ENCODE results near the gene GNB1L.

GNB1L gene

GRCh38 chr22:19822301-19823117 is 32.2 kb downstream of the GNB1L start:
- DNase-seq = no peak

- DNase-seq = no peak
Measured at GRCh38 chr22:19821523-19822300, 33.0 kb downstream of the GNB1L start.

GRCh38 chr22:19820880-19821522 is 33.7 kb downstream of the GNB1L start:
- no peak for DNase-seq

- no peak for DNase-seq
Measured at GRCh38 chr22:19819911-19820879, 34.5 kb downstream of the GNB1L start.

- no peak for DNase-seq
Measured at GRCh38 chr22:19819208-19819910, 35.3 kb downstream of the GNB1L start.

- no peak for DNase-seq
Measured at GRCh38 chr22:19818324-19819207, 36.1 kb downstream of the GNB1L start.

- DNase-seq = no peak
Measured at GRCh38 chr22:19816372-19817119, 38.1 kb downstream of the GNB1L start.

GRCh38 chr22:19815823-19816290 is 38.8 kb downstream of the GNB1L start:
- DNase-seq = no peak

GRCh38 chr22:19815093-19815822 is 39.4 kb downstream of the GNB1L start:
- no peak for DNase-seq

GRCh38 chr22:19814428-19814827 is 40.2 kb downstream of the GNB1L start:
- DNase-seq = no peak

GRCh38 chr22:19812910-19813309 is 41.8 kb downstream of the GNB1L start:
- DNase-seq = no peak

- DNase-seq = no peak
Measured at GRCh38 chr22:19811811-19812771, 42.6 kb downstream of the GNB1L start.

- DNase-seq = no peak
Measured at GRCh38 chr22:19811211-19811621, 43.5 kb downstream of the GNB1L start.

- peak in 1 of 5 experiments; percentile 38 for DNase-seq
Measured at GRCh38 chr22:19810381-19811201, 44.1 kb downstream of the GNB1L start.

GRCh38 chr22:19809741-19810140 is 44.9 kb downstream of the GNB1L start:
- DNase-seq = no peak

GRCh38 chr22:19808873-19809478 is 45.7 kb downstream of the GNB1L start:
- no peak for DNase-seq
